H1 (cell line): ENCODE results near the gene ITIH6. TPM values are rescaled to one million over a fixed set of nuclear protein-coding genes. Genes with fewer than 3 reads are reported as not detected.

Experiments
- EZH2 ChIP-seq: fragments of 200-600 bp; sonication (generic); IDR thresholded peaks from 2 replicates; pipeline ENCODE4 v1.7.1; 2012; ENCODE audit warnings: low read depth, mild to moderate bottlenecking, moderate library complexity, low read length, inconsistent platforms; ENCODE audit not compliant: severe bottlenecking
- POLR2AphosphoS5 ChIP-seq: IDR thresholded peaks from 2 replicates; pipeline ENCODE4 v1.6.1; 2011; ENCODE audit warnings: low read depth, low read length
- TAF1 ChIP-seq: IDR thresholded peaks from 2 replicates; pipeline ENCODE4 v1.6.1; 2011; ENCODE audit warnings: mild to moderate bottlenecking, low read depth, low read length
- polyA plus RNA-seq, 7 experiments: library from polyadenylated mRNA; depleted of rRNA in 3 of 7; stranded (reverse) in 5 of 7; unstranded in 2 of 7; fragments of >200 nt in 5 of 7; fragments of 200-250 nt in 2 of 7; gene quantifications; 1 replicate in 5 of 7; 2 replicates in 1 of 7; 4 replicates in 1 of 7; pipeline versions ENCODE4 v1.2.1 to v1.2.3, GENCODE V29; 2011 to 2013; ENCODE audit warnings: missing spikeins in 2 of 7, mixed read lengths in 2 of 7
- total RNA-seq: library from RNA; stranded (reverse); fragmentation: NEBNext Ultra II Directional; extraction: Animal tissue kit (Norgen Biotek cat#: 25700); gene quantifications from 2 replicates; pipeline ENCODE4 v1.2.1, GENCODE V29; 2021

ITIH6 gene
- total and polyA plus RNA-seq, 2 of the 8 experiments (the other 6 are each of a cell fraction or from before 2014, with no cell fraction given), result 0.02 TPM; not detected in 1

GRCh38 chrX:54818221-54818620, 20.2 kb upstream of the ITIH6 start (continued):
- TF ChIP-seq POLR2AphosphoS5, result no peak
- TF ChIP-seq TAF1, result no peak
- TF ChIP-seq EZH2, result no peak
